ENCODE data around the gene PTPRN2. TPM values are rescaled to one million over a fixed set of nuclear protein-coding genes. Genes with fewer than 3 reads are reported as not detected.

Gene PTPRN2
- total RNA-seq, 1 donor from 2014 or later = 0.41 TPM

DNA sequence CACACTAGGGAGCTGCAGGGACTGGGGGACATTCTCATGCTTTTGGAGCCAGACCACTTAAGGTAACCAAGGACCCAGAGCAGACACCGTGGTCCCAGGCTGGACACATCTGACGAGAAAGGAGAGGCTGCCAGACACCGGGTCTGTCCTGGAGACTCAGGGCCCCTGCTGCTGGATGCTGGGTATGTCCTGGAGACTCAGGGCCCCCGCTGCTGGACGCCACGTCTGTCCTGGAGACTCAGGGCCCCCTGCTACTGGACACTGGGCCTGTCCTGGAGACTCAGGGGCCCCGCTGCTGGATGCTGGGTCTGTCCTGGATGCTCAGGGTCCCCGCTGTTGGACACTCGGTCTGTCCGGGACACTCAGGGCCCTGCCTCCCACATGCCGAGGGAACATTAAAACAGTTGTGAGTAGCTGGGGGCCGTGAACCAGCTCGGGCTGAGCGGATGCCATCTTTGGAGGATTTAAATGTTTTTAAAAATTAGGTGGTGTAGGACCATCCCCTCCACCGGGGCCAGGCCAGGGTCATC, 1001.1 kb downstream of the PTPRN2 start:
- intact Hi-C loops (cut with micrococcal nuclease) = no loop called here
- H3K36me3 Mint-ChIP-seq (ENCODE audit: low read depth) = no peaks in the 10 kb centered on the region
- no peaks in the 10 kb centered on the region for H3K9me3 Mint-ChIP-seq
- H3K4me3 Mint-ChIP-seq = no peak overlapping the region
- peaks cover 27% of the 10 kb centered on the region for H3K27me3 Mint-ChIP-seq (ENCODE audit: insufficient read depth)
- no peak overlapping the region for H3K27ac Mint-ChIP-seq
- DNase-seq (ENCODE audit: low spot score) = no peak
- H3K4me1 Mint-ChIP-seq (ENCODE audit: low read depth) = peaks cover 6% of the 10 kb centered on the region

DNA sequence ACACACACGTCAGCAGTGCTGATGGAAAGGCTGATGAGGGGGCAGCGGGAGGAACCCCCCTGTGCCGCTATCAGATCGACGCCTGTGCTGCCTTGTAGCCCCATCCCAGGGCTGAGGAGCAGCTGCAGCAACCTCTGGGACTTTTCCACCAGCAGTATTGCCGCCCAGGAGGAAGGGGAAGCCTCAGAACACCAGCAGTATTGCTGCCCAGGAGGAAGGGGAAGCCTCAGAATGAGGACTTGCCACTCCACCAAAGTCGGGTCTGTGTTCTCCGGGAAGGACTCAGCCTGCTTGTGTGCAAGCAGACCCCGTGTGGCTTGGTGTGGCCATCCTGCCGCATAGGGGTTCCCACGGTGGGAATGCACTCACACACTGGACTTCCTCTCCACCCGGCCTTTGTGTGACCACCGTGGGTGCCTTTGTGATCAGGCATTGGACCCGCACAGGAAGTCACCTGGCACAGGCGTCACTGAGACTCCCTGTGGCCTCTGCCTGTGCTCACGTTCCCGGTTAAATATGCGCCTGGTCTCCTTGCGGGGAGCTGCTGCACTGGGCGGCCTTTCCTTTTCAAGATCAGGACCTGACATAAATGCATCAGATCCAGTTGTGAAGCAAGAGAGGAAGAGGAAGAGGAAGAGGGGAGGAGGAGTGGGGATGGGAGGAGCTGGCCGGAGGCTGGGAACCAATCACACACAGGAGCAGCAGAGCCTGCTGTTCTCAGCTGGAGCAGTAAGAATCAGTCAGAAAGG, 1002.3 kb downstream of the PTPRN2 start:
- Mint-ChIP-seq H3K27me3 (ENCODE audit: insufficient read depth) (peaks cover 27% of the 10 kb centered on the region), H3K9me3 (no peaks in the 10 kb centered on the region), H3K4me3 (peak overlapping the region; percentile 5), H3K27ac (no peak overlapping the region), H3K4me1 (ENCODE audit: low read depth) (peaks cover 6% of the 10 kb centered on the region), H3K36me3 (ENCODE audit: low read depth) (no peaks in the 10 kb centered on the region)
- DNase-seq (ENCODE audit: low spot score) = no peak
- intact Hi-C loops (cut with micrococcal nuclease) = no loop called here

DNA sequence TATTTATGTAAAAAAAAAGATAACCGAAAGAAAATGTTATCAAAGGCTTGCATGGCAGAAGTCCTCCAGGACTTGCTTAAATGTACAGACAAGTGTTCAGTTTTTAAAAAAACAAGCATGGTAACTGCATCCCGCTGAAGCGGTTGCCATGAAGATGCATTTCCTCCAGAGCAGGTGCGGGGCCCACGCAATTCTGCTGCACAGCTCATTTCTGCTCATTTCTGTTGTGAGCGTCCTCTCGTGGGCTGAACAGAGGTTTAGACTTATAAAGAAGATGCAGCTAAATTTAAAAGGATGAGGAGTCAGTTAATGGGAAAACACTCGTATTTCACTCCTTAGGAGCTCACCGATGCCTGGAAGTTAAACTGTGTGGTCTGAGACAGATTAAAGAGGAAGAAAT, 1003.2 kb downstream of the PTPRN2 start:
- peaks cover 27% of the 10 kb centered on the region for H3K27me3 Mint-ChIP-seq (ENCODE audit: insufficient read depth)
- peaks cover 6% of the 10 kb centered on the region for H3K4me1 Mint-ChIP-seq (ENCODE audit: low read depth)
- H3K9me3 Mint-ChIP-seq = no peaks in the 10 kb centered on the region
- no peaks in the 10 kb centered on the region for H3K36me3 Mint-ChIP-seq (ENCODE audit: low read depth)
- H3K4me3 Mint-ChIP-seq = no peak overlapping the region
- no peak for DNase-seq (ENCODE audit: low spot score)
- H3K27ac Mint-ChIP-seq = no peak overlapping the region
- intact Hi-C loops (cut with micrococcal nuclease) = no loop called here

DNA sequence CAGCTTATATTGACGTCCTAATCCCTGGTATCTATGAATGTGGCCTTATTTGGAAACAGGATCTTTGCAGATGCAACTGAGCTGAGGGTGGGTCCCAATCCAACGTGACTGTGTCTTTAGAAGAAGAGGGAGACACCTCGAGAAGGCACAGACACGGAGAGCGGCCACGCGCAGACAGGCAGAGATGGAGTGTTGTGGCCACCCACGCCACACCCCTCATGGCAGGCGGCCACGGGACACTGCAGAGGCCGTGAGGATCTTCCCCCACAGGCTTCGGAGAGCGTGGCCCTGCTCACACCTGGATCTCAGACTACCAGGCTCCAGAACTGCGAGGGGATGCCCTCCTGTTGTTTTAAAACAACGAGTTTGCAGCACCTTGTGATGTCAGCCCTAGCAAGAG, 1005.9 kb downstream of the PTPRN2 start:
- no peak for DNase-seq (ENCODE audit: low spot score)
- no peaks in the 10 kb centered on the region for H3K9me3 Mint-ChIP-seq
- H3K27ac Mint-ChIP-seq = no peak overlapping the region
- H3K4me1 Mint-ChIP-seq (ENCODE audit: low read depth) = peaks cover 7% of the 10 kb centered on the region
- intact Hi-C loops (cut with micrococcal nuclease) = no loop called here
- H3K4me3 Mint-ChIP-seq = no peak overlapping the region
- H3K27me3 Mint-ChIP-seq (ENCODE audit: insufficient read depth) = peaks cover 26% of the 10 kb centered on the region
- no peaks in the 10 kb centered on the region for H3K36me3 Mint-ChIP-seq (ENCODE audit: low read depth)

DNA sequence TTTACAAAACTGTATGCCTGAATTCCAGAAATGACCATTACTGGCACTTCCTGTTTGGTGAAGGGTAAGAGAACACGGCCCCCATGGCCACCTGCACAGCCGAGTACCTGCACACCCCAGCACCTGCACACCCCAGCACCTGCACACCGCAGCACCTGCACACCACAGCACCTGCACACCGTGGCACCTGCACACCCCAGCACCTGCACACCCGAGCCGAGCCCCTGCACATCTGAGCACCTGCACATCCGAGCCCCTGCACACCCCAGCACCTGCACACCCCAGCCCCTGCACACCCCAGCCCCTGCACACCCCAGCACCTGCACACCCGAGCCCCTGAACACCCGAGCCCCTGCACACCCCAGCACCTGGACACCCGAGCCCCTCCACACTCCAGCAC, 1007.3 kb downstream of the PTPRN2 start:
- peaks cover 19% of the 10 kb centered on the region for H3K27me3 Mint-ChIP-seq (ENCODE audit: insufficient read depth)
- no peak overlapping the region for H3K27ac Mint-ChIP-seq
- no peaks in the 10 kb centered on the region for H3K36me3 Mint-ChIP-seq (ENCODE audit: low read depth)
- DNase-seq (ENCODE audit: low spot score) = no peak
- H3K4me3 Mint-ChIP-seq = no peak overlapping the region
- intact Hi-C loops (cut with micrococcal nuclease) = no loop called here
- H3K9me3 Mint-ChIP-seq = no peaks in the 10 kb centered on the region
- H3K4me1 Mint-ChIP-seq (ENCODE audit: low read depth) = peaks cover 5% of the 10 kb centered on the region

DNA sequence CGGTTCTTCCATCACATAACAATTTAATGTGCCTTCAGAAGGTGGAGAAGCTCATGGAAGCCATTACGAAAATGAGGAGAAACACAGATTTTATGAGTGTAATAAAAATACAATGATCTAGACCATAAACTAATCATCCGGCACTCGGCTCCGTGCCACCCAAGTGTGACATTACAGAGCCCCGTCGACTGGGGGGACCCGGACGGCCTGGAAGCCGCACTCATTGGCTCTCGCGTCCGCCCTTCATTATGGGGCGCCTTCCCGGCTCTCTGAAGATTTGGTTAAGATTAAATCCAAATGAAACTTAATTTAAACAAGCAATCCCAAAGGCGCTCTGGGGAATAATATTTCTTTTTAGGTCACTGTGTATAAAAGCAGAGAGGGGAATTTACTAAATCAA, 1008.2 kb downstream of the PTPRN2 start:
- intact Hi-C loops (cut with micrococcal nuclease) = loop anchor here (5.0 kb wide), 1 partner anchor 33 kb away; no protein-coding TSS in a partner anchor
- H3K27ac Mint-ChIP-seq = no peak overlapping the region
- H3K4me3 Mint-ChIP-seq = no peak overlapping the region
- no peaks in the 10 kb centered on the region for H3K9me3 Mint-ChIP-seq
- no peak for DNase-seq (ENCODE audit: low spot score)
- H3K27me3 Mint-ChIP-seq (ENCODE audit: insufficient read depth) = peaks cover 17% of the 10 kb centered on the region
- H3K4me1 Mint-ChIP-seq (ENCODE audit: low read depth) = peaks cover 4% of the 10 kb centered on the region
- no peaks in the 10 kb centered on the region for H3K36me3 Mint-ChIP-seq (ENCODE audit: low read depth)

DNA sequence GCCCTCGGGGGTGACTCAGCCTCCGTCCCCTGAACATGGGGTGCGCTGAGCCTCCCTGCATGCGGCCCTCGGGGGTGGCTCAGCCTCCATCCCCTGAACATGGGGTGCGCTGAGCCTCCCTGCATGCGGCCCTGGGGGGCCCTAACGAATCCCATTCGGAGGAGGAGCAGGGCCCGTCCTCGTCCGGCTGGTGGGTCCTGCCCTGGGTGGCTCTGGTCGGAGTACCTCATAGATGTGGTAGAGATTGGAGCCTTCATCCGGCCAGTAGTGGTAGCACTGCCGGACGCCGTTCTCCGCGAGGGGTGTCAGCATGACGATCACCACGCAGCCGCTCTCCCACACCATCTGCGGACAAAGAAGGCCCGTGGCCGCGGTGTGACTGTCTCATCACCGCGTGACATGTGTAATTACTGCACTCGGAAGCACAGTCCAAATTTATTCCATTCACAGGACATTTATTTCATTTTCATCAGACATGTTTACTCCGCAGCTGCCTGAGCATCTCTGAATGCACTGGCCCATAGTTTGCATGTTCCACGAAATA, 1009.8 kb downstream of the PTPRN2 start:
- H3K27ac Mint-ChIP-seq = no peak overlapping the region
- H3K27me3 Mint-ChIP-seq (ENCODE audit: insufficient read depth) = peaks cover 5% of the 10 kb centered on the region
- DNase-seq (ENCODE audit: low spot score) = no peak
- intact Hi-C loops (cut with micrococcal nuclease) = loop anchor here (5.0 kb wide), 1 partner anchor 34 kb away; no protein-coding TSS in a partner anchor
- no peaks in the 10 kb centered on the region for H3K36me3 Mint-ChIP-seq (ENCODE audit: low read depth)
- H3K4me3 Mint-ChIP-seq = no peak overlapping the region
- H3K9me3 Mint-ChIP-seq = no peaks in the 10 kb centered on the region
- H3K4me1 Mint-ChIP-seq (ENCODE audit: low read depth) = peaks cover 18% of the 10 kb centered on the region

DNA sequence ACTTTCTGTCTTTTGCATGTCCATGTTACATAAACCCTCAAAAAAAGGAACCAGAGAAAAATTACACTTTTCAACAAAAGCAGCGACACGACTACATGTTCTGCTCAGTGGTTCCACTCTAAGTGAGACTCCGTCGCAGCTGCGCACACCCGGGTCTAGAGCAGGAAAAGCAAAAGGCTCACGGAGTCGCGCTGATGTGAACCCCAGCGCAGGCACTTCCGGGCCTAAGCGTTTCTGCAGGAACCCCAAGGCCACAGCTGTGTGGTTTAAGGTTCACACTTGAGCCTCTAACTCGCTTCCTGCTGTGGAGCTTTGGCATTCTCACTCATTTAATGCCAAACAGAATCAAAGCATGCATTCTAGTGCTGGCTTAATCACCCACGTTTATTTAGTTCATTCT, 1010.6 kb downstream of the PTPRN2 start:
- H3K27ac Mint-ChIP-seq = peak overlapping the region; percentile 72
- intact Hi-C loops (cut with micrococcal nuclease) = loop anchor here (5.0 kb wide), 1 partner anchor 35 kb away; no protein-coding TSS in a partner anchor
- peak overlapping the region; percentile 75 for H3K4me3 Mint-ChIP-seq
- H3K9me3 Mint-ChIP-seq = no peaks in the 10 kb centered on the region
- DNase-seq (ENCODE audit: low spot score) = no peak
- H3K4me1 Mint-ChIP-seq (ENCODE audit: low read depth) = peaks cover 18% of the 10 kb centered on the region
- H3K27me3 Mint-ChIP-seq (ENCODE audit: insufficient read depth) = peaks cover 5% of the 10 kb centered on the region
- no peaks in the 10 kb centered on the region for H3K36me3 Mint-ChIP-seq (ENCODE audit: low read depth)

DNA sequence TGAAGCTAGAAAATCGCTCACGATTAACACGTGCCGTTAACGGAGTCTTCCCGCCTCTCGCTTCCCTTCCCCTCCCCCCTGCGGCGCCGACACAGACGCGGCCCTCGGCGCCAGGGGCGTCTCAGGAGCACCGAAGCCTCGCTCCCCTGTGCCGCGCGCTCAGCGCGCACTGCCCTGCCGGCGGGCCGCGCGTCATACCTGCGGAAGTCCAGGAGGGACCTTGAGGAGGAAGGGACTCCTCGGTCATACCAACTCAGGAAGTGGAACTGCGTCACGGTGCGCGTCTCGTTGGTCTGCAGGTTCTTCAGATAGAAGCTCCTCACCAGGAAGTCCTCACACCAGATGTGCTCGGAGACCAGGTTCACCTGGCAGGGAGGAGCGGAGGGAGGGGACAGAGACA, 1011.2 kb downstream of the PTPRN2 start:
- Mint-ChIP-seq H3K27me3 (ENCODE audit: insufficient read depth) (peaks cover 5% of the 10 kb centered on the region), H3K9me3 (no peaks in the 10 kb centered on the region), H3K27ac (peak overlapping the region; percentile 72), H3K36me3 (ENCODE audit: low read depth) (no peaks in the 10 kb centered on the region), H3K4me3 (peak overlapping the region; percentile 75), H3K4me1 (ENCODE audit: low read depth) (peaks cover 18% of the 10 kb centered on the region)
- peak; percentile 28 for DNase-seq (ENCODE audit: low spot score)
- intact Hi-C loops (cut with micrococcal nuclease) = loop anchor here (5.0 kb wide), 1 partner anchor 36 kb away; no protein-coding TSS in a partner anchor

DNA sequence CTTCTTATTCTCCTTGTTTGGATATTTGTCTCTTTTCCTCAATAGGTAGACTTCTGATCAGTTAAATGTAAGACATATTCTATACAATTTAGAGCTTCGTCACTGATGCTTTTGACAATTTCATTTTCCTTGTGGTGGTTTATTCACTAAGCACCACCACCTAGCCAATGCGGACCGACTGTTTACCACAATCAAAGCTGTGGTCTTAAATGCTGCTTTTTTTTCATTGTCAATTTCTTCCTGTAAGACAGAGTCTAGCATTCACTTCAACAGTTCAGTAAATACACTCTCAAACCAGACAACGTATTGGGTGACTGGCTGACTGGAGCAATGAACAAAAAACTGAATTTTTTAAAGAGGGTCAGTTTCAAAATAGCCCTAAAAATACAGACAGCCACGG, 1011.8 kb downstream of the PTPRN2 start:
- DNase-seq (ENCODE audit: low spot score) = no peak
- H3K4me1 Mint-ChIP-seq (ENCODE audit: low read depth) = peaks cover 18% of the 10 kb centered on the region
- intact Hi-C loops (cut with micrococcal nuclease) = loop anchor here (5.0 kb wide), 1 partner anchor 37 kb away; no protein-coding TSS in a partner anchor
- peak overlapping the region; percentile 12 for H3K4me3 Mint-ChIP-seq
- no peaks in the 10 kb centered on the region for H3K36me3 Mint-ChIP-seq (ENCODE audit: low read depth)
- H3K27me3 Mint-ChIP-seq (ENCODE audit: insufficient read depth) = peaks cover 5% of the 10 kb centered on the region
- no peak overlapping the region for H3K27ac Mint-ChIP-seq
- H3K9me3 Mint-ChIP-seq = no peaks in the 10 kb centered on the region

DNA sequence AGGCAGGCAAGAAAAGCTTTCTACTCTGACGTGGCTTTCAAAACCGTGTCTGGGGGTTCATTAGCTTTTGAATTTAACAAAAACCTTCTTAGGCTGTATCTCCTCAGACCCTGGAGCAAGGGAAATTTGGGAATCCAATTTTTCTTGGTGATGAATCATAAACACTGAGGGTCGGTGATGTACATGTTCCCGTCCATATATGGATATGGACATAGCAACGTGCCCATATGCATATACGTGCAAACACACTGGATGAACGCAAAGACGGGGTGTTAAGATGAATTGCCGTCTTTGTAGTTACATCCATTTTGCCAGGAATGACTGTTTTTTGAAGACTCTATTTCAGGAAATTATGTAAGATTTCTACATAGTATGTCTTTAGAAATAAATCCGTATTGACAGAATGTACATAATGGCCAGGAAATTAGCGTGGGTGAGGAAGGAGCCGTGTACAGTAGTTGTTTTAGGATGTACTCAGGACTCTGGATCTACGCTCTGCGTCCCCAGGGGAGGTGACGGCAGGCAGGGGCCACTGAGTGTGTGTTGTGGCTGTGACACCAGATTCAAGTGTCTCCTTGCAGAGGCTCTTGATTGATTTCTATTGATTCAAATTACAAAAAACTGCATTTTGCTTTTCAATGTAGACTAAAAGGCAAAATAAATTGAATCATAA, 1012.6 kb downstream of the PTPRN2 start:
- Mint-ChIP-seq H3K36me3 (ENCODE audit: low read depth) (no peaks in the 10 kb centered on the region), H3K4me1 (ENCODE audit: low read depth) (peaks cover 24% of the 10 kb centered on the region), H3K9me3 (no peaks in the 10 kb centered on the region), H3K4me3 (no peak overlapping the region), H3K27ac (no peak overlapping the region), H3K27me3 (ENCODE audit: insufficient read depth) (peaks cover 7% of the 10 kb centered on the region)
- intact Hi-C loops (cut with micrococcal nuclease) = loop anchor here (5.0 kb wide), 1 partner anchor 37 kb away; no protein-coding TSS in a partner anchor
- no peak for DNase-seq (ENCODE audit: low spot score)

DNA sequence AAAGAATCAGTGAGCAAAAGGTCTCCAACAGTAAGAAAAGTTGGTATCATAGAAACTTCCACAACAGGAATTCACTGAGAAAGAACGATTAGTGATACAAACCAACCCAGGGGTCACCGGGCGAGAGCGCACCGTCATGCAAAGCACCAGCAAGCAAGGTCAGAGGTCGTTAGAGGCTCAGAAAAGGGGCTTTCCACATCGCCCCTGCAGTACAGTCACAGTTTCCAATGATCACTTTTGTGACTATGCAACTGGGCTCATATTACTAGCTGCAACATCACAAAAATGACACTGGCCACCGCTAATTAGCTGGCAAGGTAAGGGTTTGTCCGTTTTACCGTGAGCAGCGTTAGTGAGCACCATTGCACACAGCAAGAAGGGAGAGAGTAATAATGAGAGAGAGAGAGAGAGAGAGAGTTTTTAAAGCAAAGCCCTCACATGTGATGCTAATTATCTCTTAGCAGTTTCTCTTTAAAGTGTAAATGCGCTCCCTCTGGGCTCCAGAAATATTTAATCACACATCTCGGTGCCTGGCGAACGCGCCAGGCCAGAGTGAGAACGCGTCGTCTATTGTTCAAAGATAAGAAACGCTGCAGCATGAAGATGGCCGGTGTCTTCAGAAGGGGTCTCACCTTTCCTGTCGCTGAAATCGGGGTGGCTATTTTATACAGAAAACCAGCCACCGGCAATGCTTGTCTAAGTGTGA, 1013.4 kb downstream of the PTPRN2 start:
- Mint-ChIP-seq H3K27me3 (ENCODE audit: insufficient read depth) (peaks cover 7% of the 10 kb centered on the region), H3K9me3 (no peaks in the 10 kb centered on the region), H3K4me3 (no peak overlapping the region), H3K4me1 (ENCODE audit: low read depth) (peaks cover 32% of the 10 kb centered on the region), H3K27ac (no peak overlapping the region), H3K36me3 (ENCODE audit: low read depth) (no peaks in the 10 kb centered on the region)
- DNase-seq (ENCODE audit: low spot score) = no peak
- intact Hi-C loops (cut with micrococcal nuclease) = no loop called here

Measured in activated T-helper 1 cell treated with anti-CD3 and anti-CD28 coated beads, Interleukin-12 subunit alpha, Interleukin-12 subunit beta, Interleukin-2, Interleukin-4 antibody, amounts not matched to agents 30 ng/mL and 10 ng/mL and 1 ng/mL, durations not matched to agents 14 hours and 24 hours and 36 hours (primary cell).